ENCODE results near the gene MSGN1. TPM values are rescaled to one million over a fixed set of nuclear protein-coding genes. Genes with fewer than 3 reads are reported as not detected.

MSGN1 gene
- total and polyA plus RNA-seq, 2 donors from 2014 or later: not detected

DNA sequence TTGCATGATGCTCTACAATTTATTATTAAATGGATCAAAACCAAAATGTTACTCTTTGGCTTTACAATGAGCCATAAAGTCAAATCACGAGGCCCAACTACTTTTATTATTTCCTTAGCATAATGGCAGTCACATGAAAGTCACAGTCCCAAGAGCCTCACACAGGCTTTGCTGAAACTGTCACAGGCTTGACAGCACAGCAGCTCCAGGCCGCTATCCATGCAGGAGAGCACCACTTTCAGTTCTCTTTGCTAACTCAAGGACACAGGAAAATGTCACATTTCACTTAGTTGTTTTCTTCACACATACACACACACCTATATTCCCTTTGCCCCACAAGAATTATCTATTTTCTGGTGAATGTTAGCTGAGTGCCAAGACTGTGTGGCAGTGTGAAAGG is 11.1 kb upstream of the MSGN1 start:
- H3K4me3 ChIP-seq (ENCODE audit: low read length in 3 of 3): no peak overlapping the region
- no peak overlapping the region for H3K9ac ChIP-seq (ENCODE audit: low read length in 3 of 3)
- no peak overlapping the region for H3K27ac ChIP-seq (ENCODE audit: low read depth in 2 of 2, low read length in 2 of 2)
- no peak for TF ChIP-seq CTCF (IDR thresholded peaks at IDR 0.05; ENCODE audit: borderline replicate concordance, extremely low read depth, insufficient read depth)
- no peaks in the 10 kb centered on the region for H3K4me1 ChIP-seq (ENCODE audit: control insufficient read depth in 2 of 3, insufficient read depth in 2 of 3, low read depth in 1 of 3, low read length in 3 of 3)
- no peak for DNase-seq
- no peaks in the 10 kb centered on the region for H3K36me3 ChIP-seq (ENCODE audit: control insufficient read depth in 2 of 3, insufficient read depth in 3 of 3, low read length in 3 of 3)
- no peak for FAIRE-seq
- H3K27me3 ChIP-seq (ENCODE audit: control insufficient read depth, insufficient read depth, low read length): no peaks in the 10 kb centered on the region
- intact Hi-C loops (cut with DNase I): no loop called here
- no peaks in the 10 kb centered on the region for H3K9me3 ChIP-seq (ENCODE audit: control insufficient read depth in 2 of 3, insufficient read depth in 1 of 3, low read length in 3 of 3)

GRCh38 chr2:17805717-17806363 is 10.4 kb upstream of the MSGN1 start:
- H3K27ac ChIP-seq (ENCODE audit: low read depth in 2 of 2, low read length in 2 of 2): no peak overlapping the region
- H3K9ac ChIP-seq (ENCODE audit: low read length in 3 of 3): no peak overlapping the region
- no peaks in the 10 kb centered on the region for H3K9me3 ChIP-seq (ENCODE audit: control insufficient read depth in 2 of 3, insufficient read depth in 1 of 3, low read length in 3 of 3)
- no peaks in the 10 kb centered on the region for H3K36me3 ChIP-seq (ENCODE audit: control insufficient read depth in 2 of 3, insufficient read depth in 3 of 3, low read length in 3 of 3)
- FAIRE-seq: no peak
- intact Hi-C loops (cut with DNase I): no loop called here
- no peak for TF ChIP-seq CTCF (IDR thresholded peaks at IDR 0.05; ENCODE audit: borderline replicate concordance, extremely low read depth, insufficient read depth)
- DNase-seq: no peak
- H3K27me3 ChIP-seq (ENCODE audit: control insufficient read depth, insufficient read depth, low read length): no peaks in the 10 kb centered on the region
- H3K4me3 ChIP-seq (ENCODE audit: low read length in 3 of 3): no peak overlapping the region
- no peaks in the 10 kb centered on the region for H3K4me1 ChIP-seq (ENCODE audit: control insufficient read depth in 2 of 3, insufficient read depth in 2 of 3, low read depth in 1 of 3, low read length in 3 of 3)

DNA sequence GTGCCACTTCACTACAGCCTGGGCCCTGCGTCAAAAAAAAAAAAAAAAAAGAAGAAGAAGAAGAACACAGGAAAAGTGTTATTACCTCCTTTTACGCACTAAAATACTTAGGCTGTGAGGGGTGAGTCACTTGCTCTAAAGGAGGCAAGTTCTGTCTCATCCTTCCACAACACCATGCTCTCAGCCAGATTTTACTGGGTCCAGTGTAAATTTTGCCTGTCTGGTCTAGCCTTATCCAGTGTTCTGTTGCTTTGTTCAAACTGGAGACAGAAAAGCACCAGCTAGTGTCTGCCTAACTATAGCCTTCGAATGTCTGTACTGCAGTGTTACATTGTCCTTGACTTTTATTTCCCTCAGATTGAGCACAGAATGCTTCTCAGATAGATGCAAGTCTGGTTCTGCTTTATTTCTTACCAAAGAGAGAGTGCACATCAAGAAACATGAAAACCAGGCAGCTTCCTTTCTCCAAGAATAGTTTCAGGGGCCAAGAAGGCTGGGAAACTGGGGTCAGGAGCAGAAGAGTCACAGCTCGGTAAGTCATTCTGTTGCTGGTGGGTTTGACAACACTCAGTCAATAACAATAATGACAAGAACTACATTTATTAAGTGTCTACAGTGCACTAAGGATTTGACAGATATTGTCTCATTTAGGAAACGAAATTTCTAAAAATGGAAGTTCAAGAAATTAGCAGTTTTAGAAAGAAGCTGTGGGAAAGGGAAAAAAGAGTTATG is 3.1 kb upstream of the MSGN1 start:
- no peak for TF ChIP-seq CTCF (IDR thresholded peaks at IDR 0.05; ENCODE audit: borderline replicate concordance, extremely low read depth, insufficient read depth)
- Histone ChIP-seq H3K4me1 (ENCODE audit: control insufficient read depth in 2 of 3, insufficient read depth in 2 of 3, low read depth in 1 of 3, low read length in 3 of 3) (no peaks in the 10 kb centered on the region), H3K4me3 (ENCODE audit: low read length in 3 of 3) (no peak overlapping the region), H3K9ac (ENCODE audit: low read length in 3 of 3) (no peak overlapping the region), H3K27me3 (ENCODE audit: control insufficient read depth, insufficient read depth, low read length) (no peaks in the 10 kb centered on the region), H3K27ac (ENCODE audit: low read depth in 2 of 2, low read length in 2 of 2) (no peak overlapping the region), H3K36me3 (ENCODE audit: control insufficient read depth in 2 of 3, insufficient read depth in 3 of 3, low read length in 3 of 3) (no peaks in the 10 kb centered on the region), H3K9me3 (ENCODE audit: control insufficient read depth in 2 of 3, insufficient read depth in 1 of 3, low read length in 3 of 3) (no peaks in the 10 kb centered on the region)
- FAIRE-seq (no peak), DNase-seq (no peak)
- intact Hi-C loops (cut with DNase I): no loop called here
